ENCODE measurements around the gene CPT1B. TPM values are rescaled to one million over a fixed set of nuclear protein-coding genes. Genes with fewer than 3 reads are reported as not detected.

The CPT1B gene
- total and polyA plus RNA-seq, 10 of the 15 experiments (the other 5 are each of a cell fraction or from before 2014, with no cell fraction given) = 3.5 to 54.0 (median 21.7) TPM

- no peak overlapping the region for H3K4me3 ChIP-seq
- peak overlapping the region; percentile 84 for H3K9ac ChIP-seq (ENCODE audit: control insufficient read depth, insufficient read depth, low read length)
- H3K27ac ChIP-seq (ENCODE audit: control insufficient read depth, insufficient read depth) = peak overlapping the region; percentile 97
- H4K20me1 ChIP-seq (ENCODE audit: control insufficient read depth, insufficient read depth) = no peaks in the 10 kb centered on the region
- ATAC-seq = no peak
- RAD21 ChIA-PET (ENCODE audit: unreplicated experiment) = interaction anchor here (2.3 to 4.0 kb wide), 5 partner anchors 75 to 281 kb away, joined by 9 to 43 read pairs (median 22); partner anchors contain the start of genes LMF2, NCAPH2 and SCO2
- FAIRE-seq = no peak
- no peak for DNase-seq (ENCODE audit: low read depth, low spot score)
- H3K4me1 ChIP-seq (ENCODE audit: control insufficient read depth, insufficient read depth, low read length) = peaks cover 28% of the 10 kb centered on the region
- BruUV-seq (replicated peaks) = no TSS peak
- intact Hi-C loops (cut with micrococcal nuclease; ENCODE audit: unreplicated experiment) (loop anchor here (5.0 kb wide), 3 partner anchors 69 to 381 kb away; no protein-coding TSS in a partner anchor), in situ Hi-C loops (cut with MboI) (loop anchor here (5.0 kb wide), 1 partner anchor 96 kb away; the partner anchor contains the start of gene SCO2)
- TF ChIP-seq ZSCAN29 (IDR thresholded peaks at IDR 0.05) (no peak), NFXL1 (IDR thresholded peaks at IDR 0.05; ENCODE audit: borderline replicate concordance) (no peak), RAD21 (IDR thresholded peaks at IDR 0.05; ENCODE audit: insufficient read depth, low read depth, low read length) (no peak)
- H3K9me3 ChIP-seq (replicated peaks; ENCODE audit: control insufficient read depth, insufficient read depth, low read length) = no peaks in the 10 kb centered on the region
- SMC1A ChIA-PET (ENCODE audit: uncharacterized antibody, unreplicated experiment) = interaction anchor here (1.0 to 2.0 kb wide), 4 partner anchors 10 to 97 kb away, joined by 3 to 10 read pairs (median 5); partner anchors contain the start of gene SCO2
- peak overlapping the region; percentile 100 for H3K4me2 ChIP-seq (ENCODE audit: control insufficient read depth, insufficient read depth)
- 82% methylated on average over 15 of the region's 16 CpGs for WGBS (ENCODE audit: insufficient coverage, insufficient replicate concordance, low lambda C conversion rate, missing lambda C conversion rate)
- CTCF ChIA-PET = interaction anchor here (0.8 to 3.3 kb wide), 9 partner anchors 11 to 309 kb away, joined by 3 to 32 read pairs (median 9); partner anchors contain the start of genes SCO2 and SYCE3
- no peaks in the 10 kb centered on the region for H3K27me3 ChIP-seq (replicated peaks in 1 of 2; ENCODE audit: control insufficient read depth in 2 of 2, insufficient read depth in 2 of 2, low read length in 1 of 2)
- peak overlapping the region; percentile 87; the same call in 1 of the 2 replicates for H2AFZ ChIP-seq (ENCODE audit: control insufficient read depth, low read depth, low read length)
- POLR2A ChIA-PET = interaction anchor here (0.9 to 1.3 kb wide), 2 partner anchors 82 to 95 kb away, joined by 3 to 4 read pairs; no protein-coding TSS in a partner anchor
- peaks cover 10% of the 10 kb centered on the region for H3K79me2 ChIP-seq (ENCODE audit: control insufficient read depth, insufficient read depth, low read length)
- H3K36me3 ChIP-seq (ENCODE audit: control insufficient read depth in 2 of 2, insufficient read depth in 2 of 2, low read length in 1 of 2) = no peaks in the 10 kb centered on the region; a peak in 2 of 4 replicates
Observed at GRCh38 chr22:50622723-50623327, 44.6 kb upstream of the CPT1B start.
